ENCODE measurements around the gene NYAP2.

NYAP2 gene

DNA sequence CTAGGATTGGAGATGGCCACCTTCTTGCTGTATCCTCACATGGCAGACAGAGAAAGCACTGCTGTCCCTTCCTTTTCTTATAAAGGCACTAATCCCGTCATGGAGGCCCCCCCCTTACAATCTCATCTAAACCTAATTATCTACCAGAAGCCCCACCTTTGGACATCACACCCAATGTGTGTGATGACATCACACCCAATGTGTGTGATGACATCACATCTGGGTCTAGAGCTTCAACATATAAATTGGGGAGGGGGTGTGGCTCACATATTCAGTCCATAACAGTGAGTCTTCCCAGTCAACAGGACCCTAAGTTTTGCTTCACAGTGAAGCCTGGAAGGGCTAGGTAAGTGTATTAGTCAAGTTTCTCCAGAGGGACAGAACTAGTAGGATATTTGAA is 213.1 kb downstream of the NYAP2 start:
- DNase-seq (ENCODE audit: extremely low read depth in 1 of 2, low read depth in 1 of 2) = no peak

DNA sequence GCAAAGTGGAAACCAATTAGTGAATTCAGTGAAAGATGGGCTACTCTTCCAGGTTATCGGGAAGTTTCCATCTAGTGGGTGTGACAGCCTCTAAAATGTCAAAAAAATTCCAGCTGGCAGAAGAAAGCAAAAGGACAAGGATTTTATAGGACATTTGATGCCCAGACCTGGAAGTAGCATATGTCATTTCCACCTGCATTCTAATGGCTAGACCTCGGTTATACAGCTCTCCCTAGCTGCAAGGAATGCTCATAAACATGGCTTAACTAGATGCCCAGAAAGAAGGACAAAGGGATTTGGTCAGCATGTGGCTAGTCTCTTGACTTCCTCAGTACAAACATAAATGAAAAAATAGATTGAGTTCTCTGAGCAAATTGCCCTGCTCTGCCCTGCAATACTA is 215.4 kb downstream of the NYAP2 start:
- no peak for DNase-seq (ENCODE audit: extremely low read depth in 1 of 2, low read depth in 1 of 2)

DNA sequence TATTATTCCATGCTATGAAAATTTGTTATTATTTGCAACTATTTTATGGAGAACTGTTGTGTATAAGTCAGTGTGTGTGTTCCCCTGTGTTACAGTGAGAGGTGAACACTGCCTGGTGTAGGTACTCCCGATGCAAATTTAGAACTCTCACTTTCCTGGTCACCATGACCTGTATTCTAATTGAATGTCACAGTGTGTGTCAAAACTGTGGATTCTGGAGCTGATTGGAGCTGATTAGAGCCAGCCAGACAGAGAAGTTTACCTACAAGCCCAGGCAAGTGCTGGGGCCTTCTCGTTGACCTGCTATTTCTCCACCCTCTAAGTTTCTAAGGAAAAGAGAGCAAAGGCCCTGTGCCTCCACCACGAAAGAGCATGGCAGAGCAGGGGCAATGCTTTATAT is 216.0 kb downstream of the NYAP2 start:
- DNase-seq (ENCODE audit: extremely low read depth in 1 of 2, low read depth in 1 of 2) = no peak

DNA sequence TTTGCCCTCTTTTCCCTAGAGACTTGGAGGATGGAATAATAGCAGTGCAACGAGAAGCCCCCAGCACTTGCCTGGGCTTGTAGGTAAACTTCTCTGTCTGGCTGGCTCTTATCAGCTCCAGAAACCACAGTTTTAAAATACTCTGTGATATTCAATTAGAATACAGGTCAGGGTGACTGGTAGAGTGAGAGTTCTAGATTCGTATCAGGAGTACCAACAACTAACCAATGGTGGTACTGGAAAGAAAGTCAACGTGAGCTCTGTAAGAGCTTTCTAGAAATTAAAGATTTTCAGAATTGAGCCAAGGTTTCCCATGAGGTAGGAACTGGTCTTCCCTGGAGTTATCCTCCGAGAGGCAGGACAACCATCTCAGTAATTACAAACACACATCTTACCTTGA is 216.9 kb downstream of the NYAP2 start:
- no peak for DNase-seq (ENCODE audit: extremely low read depth in 1 of 2, low read depth in 1 of 2)

DNA sequence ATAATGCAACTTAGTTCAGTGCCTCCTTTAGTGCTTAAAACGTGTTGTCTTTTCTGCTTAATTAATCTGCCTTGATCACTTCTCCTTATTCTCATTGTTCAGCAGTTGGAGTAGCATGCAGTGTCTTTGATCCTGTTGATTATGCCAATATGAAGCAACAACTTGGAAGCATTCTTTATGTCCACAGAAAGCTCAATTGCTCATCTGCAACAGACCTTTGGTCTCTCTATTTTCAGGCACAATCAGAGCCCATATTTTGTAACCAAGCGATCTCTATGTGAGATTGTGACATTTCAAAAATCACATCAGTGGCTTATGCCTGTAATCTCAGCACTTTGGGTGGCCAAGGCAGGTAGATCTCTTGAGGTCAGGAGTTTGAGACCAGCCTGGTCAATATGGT is 217.3 kb downstream of the NYAP2 start:
- DNase-seq (ENCODE audit: extremely low read depth in 1 of 2, low read depth in 1 of 2) = no peak

DNA sequence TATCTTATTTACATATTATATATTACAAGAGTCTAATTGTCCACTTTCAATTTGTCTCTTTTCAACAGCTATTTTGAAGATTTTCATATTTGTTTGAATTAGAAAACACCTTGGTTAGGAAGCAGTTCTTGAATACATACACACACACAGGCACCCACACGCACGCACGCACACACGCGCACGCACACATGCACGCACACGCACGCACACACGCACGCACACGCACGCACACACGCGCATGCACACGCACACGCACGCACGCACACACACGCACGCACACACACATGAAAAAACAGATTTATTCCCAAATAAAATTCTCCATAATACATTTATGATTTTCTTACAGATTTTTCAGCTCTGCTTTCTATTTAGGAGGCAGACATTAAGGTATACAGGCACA is 220.7 kb downstream of the NYAP2 start:
- no peak for DNase-seq (ENCODE audit: extremely low read depth in 1 of 2, low read depth in 1 of 2)

DNA sequence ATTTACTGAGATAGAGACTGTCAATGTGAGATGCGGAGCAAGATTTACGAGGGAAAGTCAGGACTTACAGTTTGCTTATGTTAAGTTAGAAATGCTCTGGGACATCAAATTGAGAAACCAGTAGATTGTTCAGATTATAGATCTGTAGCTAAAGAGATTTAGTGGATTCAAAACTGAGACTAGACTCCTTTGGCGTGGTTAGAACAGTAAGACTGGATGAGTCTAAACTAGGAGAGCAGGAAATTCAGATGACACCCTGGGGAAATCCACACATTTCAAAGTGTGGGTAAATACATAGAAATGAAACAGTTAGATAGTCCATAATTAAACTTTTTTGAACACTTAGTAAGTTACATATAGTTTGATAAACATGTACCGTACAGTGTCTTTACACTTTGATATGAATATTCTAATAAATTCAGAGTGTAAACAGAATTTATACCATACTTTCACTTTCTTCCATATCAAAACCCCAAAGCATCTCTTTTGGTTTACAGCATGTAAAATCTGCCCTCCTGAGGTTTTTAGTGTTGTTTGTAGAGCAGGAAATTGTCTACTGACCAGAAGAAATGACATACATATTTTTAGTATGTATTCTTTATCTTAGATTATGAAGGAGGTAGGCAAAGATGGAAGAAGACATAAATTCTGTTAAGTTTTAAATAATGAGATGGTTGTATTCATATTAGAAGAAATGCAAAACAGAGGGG is 231.5 kb downstream of the NYAP2 start:
- no peak for DNase-seq (ENCODE audit: extremely low read depth in 1 of 2, low read depth in 1 of 2)

DNA sequence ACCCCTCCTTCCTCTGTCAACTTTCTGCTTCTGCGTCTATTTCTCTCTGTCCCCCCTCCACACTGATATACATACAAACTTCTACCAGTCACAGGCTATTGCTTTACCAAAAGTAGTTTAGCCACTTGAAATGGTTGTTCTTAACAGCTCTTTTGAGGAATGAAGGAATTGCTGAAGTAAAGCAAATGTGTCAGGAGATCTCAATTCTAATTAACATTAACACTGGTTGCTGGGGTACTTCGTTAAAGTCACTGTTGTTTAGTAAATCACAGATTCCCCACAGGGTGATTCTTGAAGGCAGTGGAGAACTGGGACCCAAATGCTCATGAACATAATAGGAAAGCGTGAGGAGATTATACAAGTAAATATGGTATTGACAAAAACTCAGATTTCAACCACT is 232.8 kb downstream of the NYAP2 start:
- DNase-seq (ENCODE audit: extremely low read depth in 1 of 2, low read depth in 1 of 2) = no peak

DNA sequence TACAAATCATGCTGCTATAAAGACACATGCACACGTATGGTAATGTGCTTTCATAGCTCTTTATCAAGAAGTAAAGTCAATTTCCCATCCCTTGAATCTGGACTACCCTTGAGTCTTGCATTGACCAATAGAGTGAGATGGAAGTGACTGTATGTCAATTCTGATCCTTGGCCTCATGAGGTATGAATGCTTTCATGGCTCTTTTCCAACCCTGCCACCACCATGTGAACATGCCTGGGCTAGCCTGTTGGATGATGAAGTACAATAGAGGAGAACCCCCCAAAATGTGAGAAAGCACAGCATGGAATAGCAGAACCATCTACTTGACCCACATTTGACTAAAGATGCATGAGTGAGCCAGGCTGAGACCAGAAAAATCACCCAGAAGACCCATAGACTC is 237.0 kb downstream of the NYAP2 start:
- no peak for DNase-seq (ENCODE audit: extremely low read depth in 1 of 2, low read depth in 1 of 2)

DNA sequence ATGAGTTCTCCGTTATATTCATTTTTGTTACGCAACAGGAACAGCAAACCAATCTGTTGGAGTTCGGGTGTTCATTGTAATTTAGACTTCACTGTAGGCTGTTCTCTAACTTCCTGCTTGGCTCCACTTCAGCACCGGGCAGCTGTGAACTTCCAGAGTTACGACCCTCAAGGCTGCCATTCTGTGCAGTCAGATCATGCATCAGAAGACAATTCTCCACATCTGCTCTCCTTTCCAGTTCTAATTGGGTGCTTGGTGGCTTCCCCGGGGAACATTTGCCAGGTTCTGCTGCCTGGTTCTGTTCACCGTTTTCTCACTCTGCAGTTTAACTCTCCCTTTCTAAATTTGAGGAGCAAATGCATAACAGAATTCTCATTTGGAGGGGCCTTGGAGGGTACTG is 237.7 kb downstream of the NYAP2 start:
- no peak for DNase-seq (ENCODE audit: extremely low read depth in 1 of 2, low read depth in 1 of 2)

DNA sequence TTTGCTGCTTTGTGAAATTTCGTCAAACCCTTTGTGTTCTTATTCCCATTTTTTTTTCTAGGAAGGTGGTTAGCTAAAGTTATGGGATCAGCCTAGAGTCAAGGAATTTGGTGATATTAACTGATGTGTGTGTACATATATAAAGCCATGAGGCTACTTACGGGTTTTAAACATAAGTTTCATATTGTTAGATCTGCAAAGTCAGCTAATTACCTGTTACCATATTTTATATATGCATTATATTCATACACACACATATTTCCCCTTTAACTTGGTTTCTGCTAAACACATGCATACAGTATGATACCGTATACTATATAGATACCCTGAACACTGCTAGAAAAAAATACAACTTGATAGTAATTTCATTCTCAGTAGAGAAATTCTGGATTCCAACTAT is 241.0 kb downstream of the NYAP2 start:
- no peak for DNase-seq (ENCODE audit: extremely low read depth in 1 of 2, low read depth in 1 of 2)

DNA sequence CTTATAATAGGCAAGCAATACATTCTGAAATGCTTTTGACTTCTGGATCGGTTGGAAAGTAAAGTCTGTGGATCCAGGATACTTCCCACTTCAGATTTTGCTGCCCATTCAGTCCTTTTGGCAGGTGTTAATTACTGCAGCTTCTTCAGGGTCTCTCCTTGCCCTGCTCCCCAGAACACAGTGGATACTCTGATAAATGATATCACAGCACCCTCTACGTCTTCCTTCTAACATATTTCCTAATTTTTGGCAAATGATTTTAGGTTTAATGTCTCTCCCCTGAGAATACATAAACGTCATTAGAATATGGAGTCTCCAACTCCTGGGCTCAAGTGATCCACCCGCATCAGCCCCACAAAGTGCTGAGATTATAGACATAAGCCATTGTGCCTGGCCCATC is 249.8 kb downstream of the NYAP2 start:
- no peak for DNase-seq (ENCODE audit: extremely low read depth in 1 of 2, low read depth in 1 of 2)

DNA sequence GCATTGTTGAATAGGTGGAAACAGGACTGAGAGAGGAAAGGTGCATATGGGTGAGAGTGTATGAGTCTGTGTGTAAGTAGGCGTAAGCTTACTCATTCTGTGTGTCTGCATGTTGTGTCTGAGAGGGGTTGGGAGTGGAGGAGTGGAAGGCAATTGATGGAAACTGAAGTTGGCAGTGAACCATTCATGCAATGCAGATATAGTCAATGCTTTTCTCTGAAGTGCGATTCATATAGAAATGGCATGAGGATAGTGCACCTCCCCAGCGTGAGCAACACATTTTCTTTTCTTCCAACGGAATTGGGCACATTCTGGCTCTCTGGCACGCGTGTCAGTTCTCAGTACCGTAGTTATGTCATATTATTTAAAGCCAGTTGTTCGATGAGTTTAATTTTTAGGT is 250.5 kb downstream of the NYAP2 start:
- DNase-seq (ENCODE audit: extremely low read depth in 1 of 2, low read depth in 1 of 2) = no peak

DNA sequence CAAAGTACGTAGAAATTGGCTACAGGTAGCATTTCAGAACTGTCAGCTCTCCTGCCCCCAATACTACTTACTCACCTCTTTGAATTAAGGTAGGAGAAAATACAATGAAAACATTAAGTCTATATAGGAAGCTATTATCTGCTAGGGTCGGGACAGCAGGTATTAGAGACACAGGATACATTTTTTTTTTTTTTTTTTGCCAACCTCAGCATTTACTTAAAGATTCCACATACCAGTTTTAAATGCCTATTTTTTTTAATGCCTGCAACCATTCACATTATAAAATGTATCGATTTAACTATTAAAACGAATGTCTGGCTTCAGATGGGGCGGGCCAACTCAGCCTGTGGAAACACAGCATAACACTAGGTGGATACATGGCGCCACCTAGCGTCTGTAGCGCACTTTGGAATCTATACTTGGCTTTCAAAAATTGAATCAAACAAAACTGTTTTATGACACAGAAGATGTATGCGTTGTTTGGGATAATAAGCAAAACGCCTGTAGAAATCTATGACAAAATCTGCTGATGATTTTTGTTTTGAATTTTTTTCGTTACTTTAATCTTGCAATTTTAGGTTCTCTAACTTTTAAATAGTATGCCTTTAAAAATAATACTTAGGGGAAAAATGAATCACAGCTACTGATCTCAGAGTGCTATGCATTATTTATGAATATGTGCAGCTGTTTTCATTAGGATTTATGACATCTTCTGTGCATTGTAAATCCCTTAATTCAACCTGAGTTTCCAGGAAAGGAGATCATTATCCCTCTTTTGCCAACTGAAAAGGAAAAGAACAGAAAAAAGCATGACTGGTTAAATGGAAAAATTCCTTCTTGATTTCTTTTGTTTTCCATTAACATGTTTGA is 261.0 kb downstream of the NYAP2 start:
- peak; percentile 29 to 53 for DNase-seq (ENCODE audit: extremely low read depth in 1 of 2, low read depth in 1 of 2)

DNA sequence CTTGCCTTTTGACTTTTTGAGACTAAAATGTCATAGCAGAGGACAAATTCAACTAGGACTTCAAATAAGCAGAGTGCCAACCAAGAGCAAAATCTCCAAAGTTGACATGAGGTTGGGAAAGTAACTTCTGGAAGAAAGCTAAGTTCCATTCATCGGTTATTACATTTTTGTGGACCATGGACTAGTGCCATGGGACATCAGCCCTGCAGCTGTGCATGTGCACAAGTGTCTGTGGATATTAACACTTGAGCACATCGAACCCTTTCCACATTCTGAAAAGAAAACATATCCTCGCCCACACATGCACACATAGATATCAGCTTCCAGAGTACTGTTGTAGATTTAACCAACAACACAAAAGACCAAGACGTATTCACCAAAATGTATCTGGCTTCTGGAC is 262.6 kb downstream of the NYAP2 start:
- no peak for DNase-seq (ENCODE audit: extremely low read depth in 1 of 2, low read depth in 1 of 2)

DNA sequence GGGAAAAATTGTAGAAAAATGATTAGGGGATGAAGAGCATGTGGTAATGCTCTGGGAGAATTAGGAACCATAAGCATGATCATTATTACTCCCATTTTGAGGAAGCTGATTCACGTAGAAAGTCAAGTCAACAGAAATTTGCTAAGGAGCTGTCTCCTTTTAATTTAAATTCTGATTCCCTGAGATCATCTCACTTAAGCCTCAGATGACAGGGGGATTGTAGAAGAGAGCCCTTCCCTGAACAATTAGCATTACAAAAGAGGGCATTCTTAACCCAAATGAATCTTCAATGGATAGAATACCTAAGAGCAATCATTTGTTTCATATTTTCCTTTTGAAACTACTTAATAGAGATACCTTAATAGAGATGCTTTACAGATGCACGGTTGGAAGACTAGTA is 267.9 kb downstream of the NYAP2 start:
- no peak for DNase-seq (ENCODE audit: extremely low read depth in 1 of 2, low read depth in 1 of 2)

DNA sequence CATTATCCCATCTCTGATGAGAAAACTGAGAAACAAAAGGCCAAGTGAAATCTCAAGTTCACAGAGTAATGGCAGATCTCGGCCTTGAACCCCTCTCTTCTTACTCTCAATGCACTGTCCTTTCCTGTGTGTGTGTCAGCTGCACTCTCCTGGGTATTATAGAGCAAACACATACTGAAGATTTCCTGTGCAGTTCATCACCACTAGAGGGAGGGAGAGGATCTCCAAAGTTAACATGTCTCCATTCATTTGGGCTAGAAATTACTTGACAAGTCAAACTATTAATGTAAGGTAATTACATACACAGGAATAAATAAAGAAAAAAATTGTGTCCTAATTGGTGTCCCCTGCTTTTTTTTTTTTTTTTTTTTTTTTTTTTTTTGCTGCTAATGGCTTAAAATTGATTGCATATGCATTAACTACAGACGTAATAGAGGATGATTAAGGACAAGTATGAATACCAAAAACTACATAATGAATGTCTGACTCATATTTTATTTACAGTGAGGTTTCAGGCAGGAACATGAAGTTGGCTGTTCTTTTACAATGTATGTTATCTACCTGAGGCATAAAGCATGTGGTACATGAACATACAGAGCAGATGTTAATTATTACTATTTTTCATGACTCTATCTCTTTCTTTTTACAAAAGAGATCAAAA is 269.2 kb downstream of the NYAP2 start:
- no peak for DNase-seq (ENCODE audit: extremely low read depth in 1 of 2, low read depth in 1 of 2)

DNA sequence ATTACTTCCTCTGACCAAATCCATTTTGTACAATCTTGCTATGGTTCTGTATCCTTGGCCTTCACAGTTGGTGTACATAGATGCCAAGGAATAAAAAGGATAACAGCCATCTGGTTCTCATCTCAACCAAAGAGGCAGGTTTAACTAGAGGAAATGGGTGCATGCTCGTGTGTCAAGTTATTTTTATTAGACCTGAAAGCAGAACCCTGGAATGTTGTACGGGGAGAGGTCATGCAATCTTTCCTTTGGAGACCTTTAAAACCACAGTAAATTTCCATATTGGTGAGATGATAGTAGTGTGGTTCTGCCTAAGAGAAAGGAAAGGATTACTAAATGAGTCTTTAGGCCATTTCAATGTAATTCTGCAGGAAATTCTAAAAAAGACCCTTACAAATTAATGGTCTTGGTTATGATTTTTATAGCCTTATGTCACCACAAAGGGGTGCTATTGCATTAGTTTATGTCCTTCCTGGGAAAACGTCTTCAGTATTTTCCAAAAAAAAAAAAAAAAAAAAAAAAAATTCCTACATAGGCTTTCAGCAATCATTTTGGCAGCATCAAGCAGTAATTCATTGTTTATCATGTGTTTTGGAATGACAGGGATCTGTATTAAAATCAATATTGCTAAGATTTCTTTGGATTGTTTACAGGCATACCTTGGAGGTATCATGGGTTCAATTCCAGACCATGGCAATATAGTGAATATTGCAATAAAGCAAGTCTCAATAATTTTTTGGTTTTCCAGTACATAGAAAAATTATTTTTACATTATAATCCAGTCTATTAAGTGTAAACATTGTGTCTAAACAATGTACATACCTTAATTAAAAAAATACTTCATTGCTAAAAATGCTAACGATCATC is 270.8 kb downstream of the NYAP2 start:
- no peak for DNase-seq (ENCODE audit: extremely low read depth in 1 of 2, low read depth in 1 of 2)

DNA sequence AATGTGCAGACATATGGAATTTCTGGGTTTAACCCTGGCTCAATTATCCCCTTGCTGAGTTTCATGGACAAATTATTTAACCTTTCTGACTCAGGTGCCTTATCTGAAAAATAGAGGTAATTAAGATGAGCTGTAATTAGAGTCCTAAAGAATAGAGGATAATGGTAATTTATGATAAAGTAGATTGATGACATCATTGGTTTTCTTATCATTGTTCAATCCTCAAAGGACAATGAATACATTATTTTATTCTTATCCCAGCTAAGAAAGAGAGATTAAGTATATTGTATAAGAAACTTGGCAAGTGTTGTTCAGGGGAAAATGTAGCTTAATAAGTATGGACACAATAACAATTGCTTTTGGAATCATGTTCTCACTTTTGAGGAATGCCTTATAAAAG is 279.3 kb downstream of the NYAP2 start:
- no peak for DNase-seq (ENCODE audit: extremely low read depth in 1 of 2, low read depth in 1 of 2)

DNA sequence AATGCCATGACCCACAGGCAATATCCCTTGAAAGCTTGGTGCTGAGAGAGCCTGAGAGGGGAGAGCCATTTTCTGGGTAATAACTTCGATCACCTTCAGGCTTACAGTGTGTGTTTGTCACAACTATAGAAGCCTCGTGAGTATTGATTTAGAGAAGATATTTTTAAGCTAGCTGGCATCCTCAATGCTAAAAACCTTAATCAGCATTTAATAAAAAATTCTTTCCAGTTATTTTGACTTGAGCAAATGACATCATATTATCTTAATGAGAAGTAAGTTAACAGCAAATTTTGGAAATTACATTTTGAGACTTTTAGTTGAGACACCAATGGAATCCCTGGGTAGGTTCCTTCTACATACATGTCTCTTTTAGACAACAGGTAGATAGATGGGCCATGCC is 283.7 kb downstream of the NYAP2 start:
- no peak for DNase-seq (ENCODE audit: extremely low read depth in 1 of 2, low read depth in 1 of 2)

DNA sequence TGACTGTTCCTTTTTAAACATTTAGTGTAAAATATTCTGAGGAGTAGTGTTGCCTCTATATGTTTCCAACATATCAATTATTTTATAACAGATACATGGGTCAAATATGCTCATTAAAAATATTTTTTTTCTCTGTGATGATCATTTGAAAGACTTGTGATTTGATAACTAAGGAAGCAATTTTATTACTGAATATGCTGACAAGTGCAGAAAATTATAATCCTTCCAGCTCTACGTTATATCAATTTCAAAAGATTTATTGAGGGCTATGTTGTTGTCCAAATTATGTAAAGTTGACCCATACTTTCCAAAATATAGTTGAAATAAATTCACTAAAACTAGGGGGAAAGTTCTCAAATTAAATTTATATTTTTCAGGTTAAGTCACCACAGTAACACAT is 290.6 kb downstream of the NYAP2 start:
- DNase-seq (ENCODE audit: extremely low read depth in 1 of 2, low read depth in 1 of 2) = no peak

Measured in stimulated activated CD8-positive, alpha-beta memory T cell treated with anti-CD3 and anti-CD28 coated beads, Interleukin-7, amount 100 ng/mL, for 48 hours (primary cell).